Skeletal muscle tissue (tissue), 4 donors: ENCODE results near the gene ZNF230. TPM values are rescaled to one million over a fixed set of nuclear protein-coding genes. Genes with fewer than 3 reads are reported as not detected.

ENCODE experiments used
- H3K27ac ChIP-seq: one replicate; pipeline ENCODE4 v1.7.0; 2013; ENCODE audit warnings: mild to moderate bottlenecking, low read depth, low read length, inconsistent platforms
- H3K27me3 ChIP-seq, 3 donors: one replicate each; pipeline ENCODE4 v1.7.0; 2013; ENCODE audit warnings: low read length in 3 of 3; ENCODE audit not compliant: control insufficient read depth in 3 of 3, insufficient read depth in 3 of 3
- H3K36me3 ChIP-seq, 3 donors: one replicate each; pipeline ENCODE4 v1.7.0; 2013; ENCODE audit warnings: low read length in 3 of 3; ENCODE audit not compliant: control insufficient read depth in 3 of 3, insufficient read depth in 3 of 3
- H3K4me1 ChIP-seq, 3 donors: one replicate each; pipeline ENCODE4 v1.7.0; 2013; ENCODE audit warnings: low read length in 3 of 3, mild to moderate bottlenecking in 3 of 3; ENCODE audit not compliant: control insufficient read depth in 3 of 3, insufficient read depth in 3 of 3
- H3K4me3 ChIP-seq, 3 donors: one replicate each; pipeline ENCODE4 v1.7.0; 2013; ENCODE audit warnings: low read length in 3 of 3
- H3K9ac ChIP-seq, 3 donors: one replicate each; pipeline ENCODE4 v1.7.0; 2013; ENCODE audit warnings: low read length in 3 of 3, mild to moderate bottlenecking in 3 of 3, moderate library complexity in 2 of 3, low read depth in 1 of 3
- H3K9me3 ChIP-seq, 3 donors: one replicate each; pipeline ENCODE4 v1.7.0; 2013; ENCODE audit warnings: low read length in 3 of 3; ENCODE audit not compliant: control insufficient read depth in 3 of 3
- total RNA-seq: library from RNA; depleted of rRNA; stranded (reverse); fragments of >200 nt; gene quantifications from one replicate; pipeline ENCODE4 v1.2.3, GENCODE V29; 2014
- donor health status: Osteomylitis.

Gene ZNF230
- total RNA-seq = 4.2 TPM

DNA sequence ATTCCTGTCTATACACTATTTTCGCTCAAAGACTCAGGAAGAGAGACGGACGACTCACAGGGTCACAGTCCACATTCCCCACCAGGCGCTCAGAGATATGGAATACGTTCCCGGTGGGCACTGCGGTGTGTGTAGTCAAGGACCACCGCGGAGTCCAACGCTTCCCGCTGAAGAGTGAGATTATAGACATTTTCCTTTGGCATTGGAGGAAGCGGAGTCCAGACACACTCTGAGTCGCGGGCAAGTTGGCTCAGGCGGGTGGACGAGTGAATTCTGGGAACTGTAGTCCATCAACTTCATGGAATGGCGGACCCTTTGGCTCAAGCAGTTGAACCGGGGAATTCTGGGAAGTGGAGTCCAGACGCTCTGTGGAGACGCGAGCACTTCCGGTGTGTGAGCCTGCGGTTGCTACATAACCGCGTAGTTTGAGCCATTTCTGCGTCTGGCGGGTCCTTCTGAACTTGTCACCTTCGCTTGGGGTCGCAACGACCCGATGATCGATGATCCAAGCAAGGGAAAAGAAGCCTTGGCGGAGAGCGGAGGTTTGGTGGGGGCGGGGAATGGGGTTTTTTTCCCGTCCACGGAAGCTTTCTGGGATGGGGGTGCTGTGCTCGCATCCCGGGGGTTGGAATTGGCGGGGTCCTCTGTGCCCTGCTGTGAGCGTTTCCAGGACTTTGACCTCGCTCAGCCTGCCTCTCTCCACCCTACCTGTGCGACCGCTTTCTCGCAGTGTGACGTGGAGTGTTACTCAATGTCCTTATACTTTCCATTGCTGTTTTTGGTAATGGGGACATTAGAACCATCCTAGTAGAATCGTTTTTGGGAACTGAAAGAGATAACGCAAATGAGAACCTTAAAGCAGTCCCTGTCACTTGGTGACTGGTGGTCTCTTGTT is at the start of gene ZNF230:
ZNF230 (plus strand) TSS at position 392 of the 895 bp plus-strand sequence. CDS start 4,122 bp downstream, outside the sequence.
- H3K9me3 ChIP-seq = peaks cover 4 to 14% (median 7%) of the 10 kb centered on the region in 3 donors

DNA sequence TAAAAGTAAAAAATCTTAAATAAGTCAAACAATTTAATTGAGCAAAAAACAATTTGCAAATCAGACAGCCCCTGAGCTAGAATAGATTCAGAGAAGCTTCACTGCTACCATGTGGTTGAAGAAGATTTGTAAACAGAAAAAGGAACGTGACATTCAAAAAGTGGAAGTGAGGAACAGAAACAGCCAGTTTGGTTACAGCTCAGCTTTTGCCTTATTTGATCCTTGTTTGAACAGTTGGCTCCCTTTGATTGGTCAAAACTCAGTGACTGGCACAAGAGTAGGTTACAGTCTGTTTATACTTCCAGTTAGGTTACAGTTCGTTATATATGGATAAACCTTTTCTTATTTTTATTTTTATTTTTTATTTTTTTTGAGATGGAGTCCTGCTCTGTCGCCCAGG is 45.9 kb upstream of the ZNF230 start:
- no peak overlapping the region for H3K9ac ChIP-seq
- no peaks in the 10 kb centered on the region for H3K27me3 ChIP-seq
- H3K9me3 ChIP-seq = peaks cover 10 to 55% (median 15%) of the 10 kb centered on the region in 3 donors
- H3K4me3 ChIP-seq = no peak overlapping the region
- no peak overlapping the region for H3K27ac ChIP-seq
- peaks cover 8 to 13% (median 11%) of the 10 kb centered on the region in 3 donors for H3K36me3 ChIP-seq
- H3K4me1 ChIP-seq = no peaks in the 10 kb centered on the region

More for the DNA sequence above, at the start of gene ZNF230:
- H3K36me3 ChIP-seq = peaks cover 9 to 12% (median 12%) of the 10 kb centered on the region in 3 donors
- peaks cover 11 to 19% (median 16%) of the 10 kb centered on the region in 3 donors for H3K4me1 ChIP-seq
- peak within 1 kb of the TSS; percentile 74 for H3K27ac ChIP-seq
- H3K27me3 ChIP-seq = no peaks in the 10 kb centered on the region
- H3K9ac ChIP-seq = peak within 1 kb of the TSS; percentile 84 to 94 (median 92)
- H3K4me3 ChIP-seq = peak within 1 kb of the TSS; percentile 96 to 98 (median 96)

DNA sequence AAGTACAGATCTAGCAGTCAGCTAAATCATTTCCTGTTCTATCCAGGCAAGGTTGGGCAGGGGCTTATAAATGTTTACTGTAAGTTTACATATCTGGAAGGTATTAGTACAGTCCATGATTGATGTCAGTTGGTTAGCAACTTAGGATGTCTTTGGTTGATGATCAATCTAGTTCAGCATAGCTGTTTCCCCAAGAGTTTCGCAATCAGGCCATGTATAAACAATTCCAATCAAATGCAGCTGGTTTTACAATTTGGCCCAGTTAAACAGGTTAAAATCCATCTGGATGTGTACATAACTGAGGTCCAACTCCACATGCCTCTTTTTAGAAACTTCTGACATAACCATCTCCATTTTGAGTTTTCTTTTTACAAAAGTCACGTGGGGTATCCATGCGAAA is 44.9 kb upstream of the ZNF230 start:
- Histone ChIP-seq H3K4me1 (no peaks in the 10 kb centered on the region), H3K4me3 (peak overlapping the region in 1 of 3 donors; percentile 18), H3K27me3 (no peaks in the 10 kb centered on the region), H3K27ac (no peak overlapping the region), H3K9ac (no peak overlapping the region), H3K9me3 (peaks cover 13 to 55% (median 21%) of the 10 kb centered on the region in 3 donors), H3K36me3 (peaks cover 8 to 18% (median 14%) of the 10 kb centered on the region in 3 donors)

DNA sequence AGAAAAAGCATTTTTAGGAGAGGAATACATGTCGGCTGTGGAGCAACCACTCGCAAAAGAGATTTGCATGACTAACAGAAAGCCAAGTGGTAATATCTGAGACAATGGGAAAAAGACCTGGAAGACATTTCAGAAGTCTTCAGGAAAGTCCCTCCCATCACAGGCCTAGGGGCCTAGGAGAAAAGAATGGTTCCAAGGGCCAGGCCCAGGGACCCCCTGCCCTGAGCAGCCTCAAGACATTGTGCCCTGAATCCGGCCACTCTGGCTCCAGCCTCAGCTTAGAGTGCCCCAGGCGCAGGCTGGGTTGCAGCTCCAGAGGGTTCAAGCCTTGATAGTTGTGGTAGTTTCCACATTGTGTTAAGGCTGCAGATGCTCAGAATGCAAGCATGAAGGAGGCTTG is 42.3 kb upstream of the ZNF230 start:
- H3K27ac ChIP-seq = no peak overlapping the region
- H3K27me3 ChIP-seq = no peaks in the 10 kb centered on the region
- H3K36me3 ChIP-seq = peaks cover 19 to 32% (median 30%) of the 10 kb centered on the region in 3 donors
- peaks cover 21 to 70% (median 31%) of the 10 kb centered on the region in 3 donors for H3K9me3 ChIP-seq
- H3K9ac ChIP-seq = no peak overlapping the region
- no peaks in the 10 kb centered on the region for H3K4me1 ChIP-seq
- H3K4me3 ChIP-seq = peak overlapping the region in 1 of 3 donors; percentile 23

- no peaks in the 10 kb centered on the region for H3K27me3 ChIP-seq
- H3K27ac ChIP-seq = no peak overlapping the region
- peak overlapping the region in 2 of 3 donors; percentile 34 to 38 for H3K4me3 ChIP-seq
- peaks cover 27 to 77% (median 54%) of the 10 kb centered on the region in 3 donors for H3K9me3 ChIP-seq
- H3K36me3 ChIP-seq = peaks cover 54 to 70% (median 68%) of the 10 kb centered on the region in 3 donors
- no peak overlapping the region for H3K9ac ChIP-seq
- no peaks in the 10 kb centered on the region for H3K4me1 ChIP-seq
Measured at GRCh38 chr19:43966079-43966694, 36.6 kb upstream of the ZNF230 start.

GRCh38 chr19:43976732-43977131 is 26.0 kb upstream of the ZNF230 start:
- Histone ChIP-seq H3K27ac (no peak overlapping the region), H3K9me3 (peaks cover 3 to 52% (median 9%) of the 10 kb centered on the region in 3 donors), H3K4me1 (no peaks in the 10 kb centered on the region), H3K4me3 (no peak overlapping the region), H3K9ac (no peak overlapping the region), H3K27me3 (no peaks in the 10 kb centered on the region), H3K36me3 (peaks cover 0 to 3% (median 0%) of the 10 kb centered on the region in 3 donors)

- Histone ChIP-seq H3K4me1 (peaks cover 0 to 2% (median 0%) of the 10 kb centered on the region in 3 donors), H3K27me3 (no peaks in the 10 kb centered on the region), H3K9me3 (peaks cover 0 to 17% (median 10%) of the 10 kb centered on the region in 3 donors), H3K4me3 (peak overlapping the region; percentile 68 to 96 (median 92)), H3K36me3 (peaks cover 2 to 5% (median 5%) of the 10 kb centered on the region in 3 donors), H3K27ac (no peak overlapping the region), H3K9ac (no peak overlapping the region)
Measured at GRCh38 chr19:43983544-43983911, 19.2 kb upstream of the ZNF230 start.

DNA sequence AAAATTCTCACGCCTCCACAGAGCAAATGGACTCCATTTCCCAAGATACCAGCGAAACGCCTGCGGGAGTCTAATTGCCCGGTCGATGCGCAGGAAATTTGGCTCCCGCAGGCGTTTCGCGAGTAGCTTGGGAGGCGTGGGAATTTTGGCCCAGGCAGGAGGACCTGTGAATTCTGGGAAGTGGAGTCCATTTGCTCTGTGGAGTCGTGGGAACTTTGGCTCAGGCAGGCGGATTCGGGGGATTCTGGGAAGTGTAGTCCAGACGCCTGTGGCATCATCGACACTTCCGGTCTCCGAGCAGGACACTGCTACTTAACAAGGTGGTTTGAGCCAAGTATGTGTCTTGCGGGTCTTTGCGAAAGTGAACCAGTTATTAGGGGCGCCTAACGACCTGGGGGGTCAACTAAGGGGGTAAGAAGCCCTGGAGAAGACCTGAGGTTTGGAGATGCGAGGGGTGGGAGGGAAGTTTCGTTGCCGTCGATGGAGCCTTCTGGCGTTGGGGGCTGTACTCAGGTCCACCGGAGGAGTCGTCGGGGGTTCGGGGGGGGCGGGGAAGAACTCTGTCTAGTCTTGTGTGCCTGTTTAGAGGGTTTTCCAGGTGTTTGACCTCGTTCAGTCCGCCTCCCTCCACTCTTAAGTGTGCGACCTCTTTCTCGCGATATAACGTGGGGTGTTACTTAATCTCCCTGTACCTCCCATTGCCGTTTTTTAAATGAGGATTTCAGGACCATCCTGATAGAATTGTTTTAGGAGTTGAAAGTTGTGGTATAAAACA is 18.7 kb upstream of the ZNF230 start, which contains the start of gene ZNF155:
ZNF155 (plus strand) TSS at position 277 of the 775 bp plus-strand sequence. CDS start 4,356 bp downstream, outside the sequence.
- H3K36me3 ChIP-seq = peaks cover 3 to 7% (median 6%) of the 10 kb centered on the region in 3 donors
- peak within 1 kb of the TSS; percentile 68 to 96 (median 92) for H3K4me3 ChIP-seq
- H3K9ac ChIP-seq = peak within 1 kb of the TSS; percentile 23 to 84 (median 71)
- no peak within 1 kb of the TSS for H3K27ac ChIP-seq
- H3K4me1 ChIP-seq = peaks cover 0 to 2% (median 0%) of the 10 kb centered on the region in 3 donors
- H3K9me3 ChIP-seq = peaks cover 0 to 15% (median 10%) of the 10 kb centered on the region in 3 donors
- H3K27me3 ChIP-seq = no peaks in the 10 kb centered on the region

DNA sequence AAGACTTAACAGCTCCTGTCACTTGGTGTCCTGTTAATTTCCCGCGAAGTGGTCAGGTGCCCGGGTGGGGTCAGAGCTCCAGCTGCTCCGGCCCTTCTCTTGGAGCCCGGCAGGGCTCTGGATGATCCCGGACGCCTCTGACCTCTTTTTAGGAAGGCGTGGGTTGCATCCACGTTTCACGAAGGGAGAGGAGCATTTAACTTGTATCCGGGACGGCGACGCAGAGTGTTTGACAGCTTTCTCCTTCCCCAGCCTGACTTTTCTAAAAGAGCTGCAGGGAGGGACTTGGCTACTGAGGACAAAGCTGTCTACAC is 18.1 kb upstream of the ZNF230 start:
- peaks cover 0 to 12% (median 10%) of the 10 kb centered on the region in 3 donors for H3K9me3 ChIP-seq
- no peaks in the 10 kb centered on the region for H3K27me3 ChIP-seq
- H3K36me3 ChIP-seq = peaks cover 7 to 12% (median 11%) of the 10 kb centered on the region in 3 donors
- H3K9ac ChIP-seq = peak overlapping the region; percentile 23 to 84 (median 27)
- H3K4me3 ChIP-seq = peak overlapping the region; percentile 68 to 96 (median 92)
- no peak overlapping the region for H3K27ac ChIP-seq
- H3K4me1 ChIP-seq = peaks cover 0 to 2% (median 0%) of the 10 kb centered on the region in 3 donors
